Ectodermal cell (in vitro differentiated cells): ENCODE measurements around the gene IGSF21.

Experiments
- H3K27ac ChIP-seq: 2 replicates; pipeline ENCODE4 v1.7.0; 2013; ENCODE audit warnings: mild to moderate bottlenecking, low read depth, low read length; ENCODE audit not compliant: insufficient read depth, poor library complexity, severe bottlenecking
- H3K27me3 ChIP-seq: 2 replicates; pipeline ENCODE4 v1.7.0; 2013; ENCODE audit warnings: mild to moderate bottlenecking, low read length; ENCODE audit not compliant: insufficient read depth, control insufficient read depth, poor library complexity, severe bottlenecking
- H3K36me3 ChIP-seq: one replicate; pipeline ENCODE4 v1.7.0; 2013; ENCODE audit warnings: low read length; ENCODE audit not compliant: control insufficient read depth, insufficient read depth
- H3K4me1 ChIP-seq: one replicate; pipeline ENCODE4 v1.7.0; 2013; ENCODE audit warnings: low read length; ENCODE audit not compliant: control insufficient read depth, insufficient read depth
- H3K4me3 ChIP-seq: 2 replicates; pipeline ENCODE4 v1.7.0; 2013; ENCODE audit warnings: low read depth, low read length, control low read depth; ENCODE audit not compliant: insufficient read depth
- H3K9me3 ChIP-seq: 2 replicates; pipeline ENCODE4 v1.7.0; 2013; ENCODE audit warnings: mild to moderate bottlenecking, low read length, moderate library complexity; ENCODE audit not compliant: control insufficient read depth
- WGBS, 2 experiments: methylation state at CpG; one replicate each; pipeline ENCODE4 v1.1.7; 2013; ENCODE audit warnings: missing lambda C conversion rate in 2 of 2; 5-methylcytosine and 5-hydroxymethylcytosine counted together

Gene IGSF21

GRCh38 chr1:18232052-18232451 lies 124.5 kb downstream of the IGSF21 start:
- Histone ChIP-seq H3K4me1 (no peaks in the 10 kb centered on the region), H3K9me3 (no peaks in the 10 kb centered on the region), H3K27me3 (no peaks in the 10 kb centered on the region), H3K4me3 (no peak overlapping the region), H3K36me3 (peaks cover 5% of the 10 kb centered on the region), H3K27ac (no peak overlapping the region)
- WGBS, 2 experiments = 93 to 95% methylated on average over 1 of the region's 1 CpG

- Histone ChIP-seq H3K36me3 (peaks cover 5% of the 10 kb centered on the region), H3K4me1 (no peaks in the 10 kb centered on the region), H3K9me3 (no peaks in the 10 kb centered on the region), H3K27me3 (no peaks in the 10 kb centered on the region), H3K27ac (no peak overlapping the region), H3K4me3 (no peak overlapping the region)
- 82 to 88% methylated on average over 5 of the region's 5 CpGs for WGBS, 2 experiments
Measured at GRCh38 chr1:18233176-18233864, 125.7 kb downstream of the IGSF21 start.

- Histone ChIP-seq H3K27me3 (no peaks in the 10 kb centered on the region), H3K4me3 (no peak overlapping the region), H3K4me1 (no peaks in the 10 kb centered on the region), H3K9me3 (no peaks in the 10 kb centered on the region), H3K36me3 (peaks cover 5% of the 10 kb centered on the region), H3K27ac (no peak overlapping the region)
- WGBS, 2 experiments = 76 to 83% methylated on average over 6 of the region's 6 CpGs
Measured at GRCh38 chr1:18234790-18235242, 127.2 kb downstream of the IGSF21 start.

- WGBS, 2 experiments = 77 to 79% methylated on average over 8 of the region's 9 CpGs
- Histone ChIP-seq H3K36me3 (no peaks in the 10 kb centered on the region), H3K27me3 (no peaks in the 10 kb centered on the region), H3K4me3 (no peak overlapping the region), H3K27ac (no peak overlapping the region), H3K4me1 (no peaks in the 10 kb centered on the region), H3K9me3 (no peaks in the 10 kb centered on the region)
Measured at GRCh38 chr1:18237371-18237770, 129.8 kb downstream of the IGSF21 start.

- H3K36me3 ChIP-seq = no peaks in the 10 kb centered on the region
- no peak overlapping the region for H3K4me3 ChIP-seq
- H3K4me1 ChIP-seq = no peaks in the 10 kb centered on the region
- H3K27me3 ChIP-seq = no peaks in the 10 kb centered on the region
- no peaks in the 10 kb centered on the region for H3K9me3 ChIP-seq
- H3K27ac ChIP-seq = no peak overlapping the region
- WGBS, 2 experiments = 93 to 94% methylated on average over 5 of the region's 5 CpGs
Measured at GRCh38 chr1:18238190-18238589, 130.6 kb downstream of the IGSF21 start.

- Histone ChIP-seq H3K4me1 (no peaks in the 10 kb centered on the region), H3K9me3 (no peaks in the 10 kb centered on the region), H3K27ac (no peak overlapping the region), H3K27me3 (no peaks in the 10 kb centered on the region), H3K4me3 (no peak overlapping the region), H3K36me3 (no peaks in the 10 kb centered on the region)
- WGBS, 2 experiments = 91 to 95% methylated on average over 4 of the region's 4 CpGs
Measured at GRCh38 chr1:18239671-18240070, 132.1 kb downstream of the IGSF21 start.

GRCh38 chr1:18240906-18241305 lies 133.3 kb downstream of the IGSF21 start:
- WGBS, 2 experiments = 50% methylated on average over 1 of the region's 1 CpG
- Histone ChIP-seq H3K27me3 (no peaks in the 10 kb centered on the region), H3K36me3 (no peaks in the 10 kb centered on the region), H3K9me3 (no peaks in the 10 kb centered on the region), H3K27ac (no peak overlapping the region), H3K4me3 (no peak overlapping the region), H3K4me1 (no peaks in the 10 kb centered on the region)

- 91 to 92% methylated on average over 7 of the region's 7 CpGs for WGBS, 2 experiments
- no peak overlapping the region for H3K27ac ChIP-seq
- H3K4me3 ChIP-seq = no peak overlapping the region
Measured at GRCh38 chr1:18241891-18242290, 134.3 kb downstream of the IGSF21 start.

GRCh38 chr1:18243503-18244175 lies 136.0 kb downstream of the IGSF21 start:
- Histone ChIP-seq H3K9me3 (no peaks in the 10 kb centered on the region), H3K27ac (no peak overlapping the region), H3K27me3 (no peaks in the 10 kb centered on the region), H3K4me1 (no peaks in the 10 kb centered on the region), H3K4me3 (no peak overlapping the region), H3K36me3 (no peaks in the 10 kb centered on the region)
- 86 to 87% methylated on average over 10 of the region's 10 CpGs for WGBS, 2 experiments

More at GRCh38 chr1:18241891-18242290, 134.3 kb downstream of the IGSF21 start:
- H3K9me3 ChIP-seq = no peaks in the 10 kb centered on the region
- H3K36me3 ChIP-seq = no peaks in the 10 kb centered on the region
- no peaks in the 10 kb centered on the region for H3K4me1 ChIP-seq
- no peaks in the 10 kb centered on the region for H3K27me3 ChIP-seq

- Histone ChIP-seq H3K4me3 (no peak overlapping the region), H3K4me1 (no peaks in the 10 kb centered on the region), H3K9me3 (no peaks in the 10 kb centered on the region), H3K27ac (no peak overlapping the region), H3K27me3 (no peaks in the 10 kb centered on the region), H3K36me3 (no peaks in the 10 kb centered on the region)
- 100% methylated on average over 1 of the region's 1 CpG; no CpG with 5 or more reads in 1 of the 2 experiments for WGBS, 2 experiments
Measured at GRCh38 chr1:18244762-18245161, 137.2 kb downstream of the IGSF21 start.
